HG03135 (cell line): ENCODE data around the gene OPN1MW3.
"Not testable (repeated sequence)": the region's sequence is repeated elsewhere in the genome, so short reads cannot be mapped to it uniquely, and the experiment has no call there.

ENCODE experiments used
- ATAC-seq: cut with Tn5 transposase; IDR thresholded peaks from one replicate; pipeline ENCODE4 v1.9.1; 2021; ENCODE audit warnings: mild to moderate bottlenecking, moderate library complexity; ENCODE audit not compliant: unreplicated experiment

OPN1MW3 gene

GRCh38 chrX:154295664-154296310, 38.4 kb downstream of the OPN1MW3 start, which contains the start of gene TKTL1:
TKTL1 (plus strand) TSS chrX:154295795; CDS start chrX:154295860, 65 bp downstream.
- no peak for ATAC-seq

- ATAC-seq = no peak
These were observed 39.3 kb downstream of the OPN1MW3 start for GRCh38 chrX:154296731-154297130.

GRCh38 chrX:154298312-154298711, 40.9 kb downstream of the OPN1MW3 start:
- no peak for ATAC-seq

GRCh38 chrX:154300816-154301215, 43.4 kb downstream of the OPN1MW3 start:
- no peak for ATAC-seq

GRCh38 chrX:154302998-154303397, 45.6 kb downstream of the OPN1MW3 start:
- not testable (repeated sequence) for ATAC-seq

- ATAC-seq = no peak
These were observed 46.1 kb downstream of the OPN1MW3 start for GRCh38 chrX:154303476-154303875.

- ATAC-seq = no peak
These were observed 47.5 kb downstream of the OPN1MW3 start for GRCh38 chrX:154304846-154305245.

GRCh38 chrX:154305541-154306205, 48.3 kb downstream of the OPN1MW3 start:
- no peak for ATAC-seq

- no peak for ATAC-seq
These were observed 49.8 kb downstream of the OPN1MW3 start for GRCh38 chrX:154307202-154307601.

GRCh38 chrX:154308108-154308946, 50.9 kb downstream of the OPN1MW3 start:
- ATAC-seq = no peak

GRCh38 chrX:154309041-154309775, 51.8 kb downstream of the OPN1MW3 start:
- ATAC-seq = no peak

GRCh38 chrX:154310616-154311536, 53.5 kb downstream of the OPN1MW3 start:
- no peak for ATAC-seq

GRCh38 chrX:154312116-154312515, 54.7 kb downstream of the OPN1MW3 start:
- no peak for ATAC-seq

- ATAC-seq = no peak
These were observed 55.8 kb downstream of the OPN1MW3 start for GRCh38 chrX:154313147-154313546.

- no peak for ATAC-seq
These were observed 58.0 kb downstream of the OPN1MW3 start for GRCh38 chrX:154315416-154315815.

- no peak for ATAC-seq
These were observed 60.1 kb downstream of the OPN1MW3 start for GRCh38 chrX:154317391-154317995.

GRCh38 chrX:154320406-154320805, 63.0 kb downstream of the OPN1MW3 start:
- no peak for ATAC-seq
